Hepatocyte (in vitro differentiated cells): Measurements from ENCODE around the gene FBXL20. TPM values are rescaled to one million over a fixed set of nuclear protein-coding genes. Genes with fewer than 3 reads are reported as not detected.

Source experiments
- DNase-seq: peaks from one replicate; pipeline ENCODE4 v3.0.0-alpha.2; 2016; ENCODE audit warnings: low spot score
- H2AFZ ChIP-seq: fragments of 200-600 bp; sonication (generic); 2 replicates; pipeline ENCODE4 v1.6.0; 2016; ENCODE audit warnings: antibody characterized with exemption, mild to moderate bottlenecking
- H3K27ac ChIP-seq: fragments of 200-600 bp; sonication (generic); 2 replicates; pipeline ENCODE4 v1.5.1; 2016; ENCODE audit warnings: mild to moderate bottlenecking
- H3K27me3 ChIP-seq: fragments of 200-600 bp; sonication (generic); 2 replicates; pipeline ENCODE4 v1.6.1; 2016
- H3K36me3 ChIP-seq: fragments of 200-600 bp; sonication (generic); replicated peaks from 2 replicates; pipeline ENCODE4 v1.5.1; 2016; ENCODE audit warnings: low read depth; ENCODE audit not compliant: insufficient read depth
- H3K4me1 ChIP-seq: fragments of 200-600 bp; sonication (generic); 2 replicates; pipeline ENCODE4 v1.5.1; 2016; ENCODE audit warnings: mild to moderate bottlenecking, moderate library complexity; ENCODE audit not compliant: insufficient read depth
- H3K4me2 ChIP-seq: fragments of 200-600 bp; sonication (generic); 2 replicates; pipeline ENCODE4 v1.6.0; 2016
- H3K4me3 ChIP-seq: fragments of 200-600 bp; sonication (generic); 2 replicates; pipeline ENCODE4 v1.5.1; 2016; ENCODE audit warnings: mild to moderate bottlenecking
- H3K79me2 ChIP-seq: fragments of 200-600 bp; sonication (generic); 2 replicates; pipeline ENCODE4 v1.6.0; 2017; ENCODE audit warnings: mild to moderate bottlenecking
- H3K9me2 ChIP-seq: fragments of 200-600 bp; sonication (generic); replicated peaks from 2 replicates; pipeline ENCODE4 v1.6.0; 2017; ENCODE audit warnings: mild to moderate bottlenecking; ENCODE audit not compliant: insufficient read depth
- H3K9me3 ChIP-seq: fragments of 200-600 bp; sonication (generic); 2 replicates; pipeline ENCODE4 v1.5.1; 2016; ENCODE audit warnings: low read depth, mild to moderate bottlenecking
- H4K20me1 ChIP-seq: fragments of 200-600 bp; sonication (generic); 2 replicates; pipeline ENCODE4 v1.6.0; 2016; ENCODE audit warnings: mild to moderate bottlenecking; ENCODE audit not compliant: insufficient read depth, poor library complexity, severe bottlenecking
- CTCF ChIP-seq: fragments of 200-600 bp; sonication (generic); IDR thresholded peaks from 2 replicates; pipeline ENCODE4 v1.5.1; 2016; ENCODE audit warnings: antibody characterized with exemption, mild to moderate bottlenecking; ENCODE audit not compliant: poor library complexity
- EZH2 ChIP-seq: fragments of 200-600 bp; sonication (generic); IDR thresholded peaks from 2 replicates; pipeline ENCODE4 v1.6.1; 2016; ENCODE audit warnings: antibody characterized with exemption, mild to moderate bottlenecking, borderline replicate concordance
- EZH2phosphoT487 ChIP-seq: fragments of 200-600 bp; sonication (generic); IDR thresholded peaks from one replicate; pipeline ENCODE4 v1.6.1; 2018; ENCODE audit warnings: antibody characterized with exemption, mild to moderate bottlenecking, low read depth, moderate library complexity; ENCODE audit not compliant: unreplicated experiment, severe bottlenecking
- WGBS: methylation state at CpG from one replicate; pipeline ENCODE4 v1.1.6; 2016; ENCODE audit warnings: low lambda C conversion rate; ENCODE audit errors: missing lambda C conversion rate; 5-methylcytosine and 5-hydroxymethylcytosine counted together
- polyA plus RNA-seq: library from polyadenylated mRNA; unstranded; fragments of >200 nt; fragmentation: Nextera tagmentation; extraction: Ambion mirVana; gene quantifications from 2 replicates; pipeline ENCODE4 v1.2.1, GENCODE V29; 2016
- total RNA-seq: library from RNA; depleted of rRNA; stranded (reverse); fragments of >200 nt; gene quantifications from 2 replicates; pipeline ENCODE4 v1.2.3, GENCODE V29; 2014

FBXL20 gene
- total and polyA plus RNA-seq, 2 experiments from 2014 or later: 8.0 to 11.6 TPM

DNA sequence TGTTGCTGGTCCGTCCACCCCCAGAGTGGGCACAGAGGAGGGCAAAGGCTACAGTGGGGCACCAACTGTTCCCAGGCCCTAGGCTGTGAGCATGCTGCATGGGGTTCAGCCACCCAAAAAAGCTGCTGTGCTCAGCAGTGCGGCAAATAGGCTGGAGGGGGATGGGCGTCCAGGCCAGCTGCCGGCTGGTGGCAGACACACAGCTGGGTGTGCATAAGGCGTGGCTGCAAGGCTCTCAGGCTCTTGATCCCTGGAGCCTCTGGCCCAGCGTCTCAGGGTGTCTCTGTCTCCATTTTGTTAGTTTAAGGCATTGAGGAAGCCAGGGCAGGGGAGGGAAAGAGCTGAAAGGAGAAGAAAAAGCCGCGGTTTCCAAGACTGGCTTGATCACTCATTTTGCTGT is 192.5 kb downstream of the FBXL20 start:
- TF ChIP-seq CTCF: no peak
- TF ChIP-seq EZH2: no peak
- no peak for TF ChIP-seq EZH2phosphoT487
- Histone ChIP-seq H3K9me3 (no peaks in the 10 kb centered on the region), H3K4me3 (no peak overlapping the region), H3K9me2 (no peaks in the 10 kb centered on the region), H3K79me2 (no peaks in the 10 kb centered on the region), H2AFZ (no peak overlapping the region), H3K4me2 (peak overlapping the region; percentile 91), H3K27me3 (peaks cover 18% of the 10 kb centered on the region), H3K36me3 (no peaks in the 10 kb centered on the region), H4K20me1 (no peaks in the 10 kb centered on the region), H3K27ac (no peak overlapping the region), H3K4me1 (peaks cover 9% of the 10 kb centered on the region)
- WGBS: 56% methylated on average over 8 of the region's 8 CpGs
- no peak for DNase-seq

DNA sequence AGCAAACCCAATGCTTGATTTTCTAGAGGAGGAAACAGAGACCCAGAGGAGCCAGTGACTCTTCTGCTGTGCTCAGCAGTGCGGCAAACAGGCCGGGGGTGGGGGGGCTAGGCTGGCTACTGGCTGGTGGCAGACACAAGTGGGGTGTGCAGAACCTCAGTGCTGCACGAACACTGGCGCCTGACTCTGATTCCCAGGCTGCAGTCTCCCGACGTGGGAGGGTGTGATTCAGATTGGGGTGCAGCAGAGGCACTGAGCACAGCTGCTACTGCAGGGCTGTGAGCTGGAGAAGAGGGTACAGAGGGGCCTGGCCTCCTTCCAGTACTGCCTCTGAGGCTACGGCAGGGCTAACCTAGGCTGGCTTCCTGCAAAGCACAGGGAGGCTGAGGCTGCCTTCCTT is 193.3 kb downstream of the FBXL20 start:
- H3K9me2 ChIP-seq: no peaks in the 10 kb centered on the region
- DNase-seq: no peak
- H3K9me3 ChIP-seq: no peaks in the 10 kb centered on the region
- no peaks in the 10 kb centered on the region for H4K20me1 ChIP-seq
- H3K27me3 ChIP-seq: peaks cover 18% of the 10 kb centered on the region
- H2AFZ ChIP-seq: no peak overlapping the region
- H3K27ac ChIP-seq: no peak overlapping the region
- no peak overlapping the region for H3K4me3 ChIP-seq
- no peaks in the 10 kb centered on the region for H3K36me3 ChIP-seq
- H3K4me1 ChIP-seq: peaks cover 9% of the 10 kb centered on the region
- H3K4me2 ChIP-seq: no peak overlapping the region
- WGBS: 81% methylated on average over 7 of the region's 7 CpGs
- no peak for TF ChIP-seq EZH2
- TF ChIP-seq EZH2phosphoT487: no peak
- no peak for TF ChIP-seq CTCF
- H3K79me2 ChIP-seq: no peaks in the 10 kb centered on the region

- H4K20me1 ChIP-seq: peaks cover 11% of the 10 kb centered on the region
- no peak overlapping the region for H3K4me3 ChIP-seq
- 97% methylated on average over 3 of the region's 3 CpGs for WGBS
- TF ChIP-seq EZH2phosphoT487: no peak
- TF ChIP-seq EZH2: no peak
- no peak for TF ChIP-seq CTCF
- H3K9me2 ChIP-seq: no peaks in the 10 kb centered on the region
- DNase-seq: no peak
- no peaks in the 10 kb centered on the region for H3K36me3 ChIP-seq
- H3K27ac ChIP-seq: no peak overlapping the region
- peaks cover 23% of the 10 kb centered on the region for H3K79me2 ChIP-seq
- H2AFZ ChIP-seq: no peak overlapping the region
- peaks cover 21% of the 10 kb centered on the region for H3K4me1 ChIP-seq
- peaks cover 10% of the 10 kb centered on the region for H3K27me3 ChIP-seq
- H3K4me2 ChIP-seq: no peak overlapping the region
- H3K9me3 ChIP-seq: no peaks in the 10 kb centered on the region
These were observed 196.3 kb downstream of the FBXL20 start for GRCh38 chr17:39205112-39205526.

- no peaks in the 10 kb centered on the region for H3K9me3 ChIP-seq
- peaks cover 11% of the 10 kb centered on the region for H4K20me1 ChIP-seq
- 88% methylated on average over 8 of the region's 8 CpGs for WGBS
- no peaks in the 10 kb centered on the region for H3K36me3 ChIP-seq
- peaks cover 13% of the 10 kb centered on the region for H3K4me1 ChIP-seq
- H3K4me3 ChIP-seq: no peak overlapping the region
- TF ChIP-seq EZH2: no peak
- TF ChIP-seq EZH2phosphoT487: no peak
- TF ChIP-seq CTCF: no peak
- H3K79me2 ChIP-seq: peaks cover 23% of the 10 kb centered on the region
- H3K27ac ChIP-seq: no peak overlapping the region
- H2AFZ ChIP-seq: no peak overlapping the region
- H3K4me2 ChIP-seq: no peak overlapping the region
- DNase-seq: no peak
- H3K9me2 ChIP-seq: no peaks in the 10 kb centered on the region
- peaks cover 1% of the 10 kb centered on the region for H3K27me3 ChIP-seq
These were observed 197.2 kb downstream of the FBXL20 start for GRCh38 chr17:39204245-39204644.
